HG02763 (cell line): Measurements from ENCODE around the gene GTPBP1.

Source experiments
- ATAC-seq: cut with Tn5 transposase; IDR thresholded peaks from one replicate; pipeline ENCODE4 v1.9.1; 2021; ENCODE audit warnings: mild to moderate bottlenecking, moderate library complexity; ENCODE audit not compliant: unreplicated experiment

The GTPBP1 gene

DNA sequence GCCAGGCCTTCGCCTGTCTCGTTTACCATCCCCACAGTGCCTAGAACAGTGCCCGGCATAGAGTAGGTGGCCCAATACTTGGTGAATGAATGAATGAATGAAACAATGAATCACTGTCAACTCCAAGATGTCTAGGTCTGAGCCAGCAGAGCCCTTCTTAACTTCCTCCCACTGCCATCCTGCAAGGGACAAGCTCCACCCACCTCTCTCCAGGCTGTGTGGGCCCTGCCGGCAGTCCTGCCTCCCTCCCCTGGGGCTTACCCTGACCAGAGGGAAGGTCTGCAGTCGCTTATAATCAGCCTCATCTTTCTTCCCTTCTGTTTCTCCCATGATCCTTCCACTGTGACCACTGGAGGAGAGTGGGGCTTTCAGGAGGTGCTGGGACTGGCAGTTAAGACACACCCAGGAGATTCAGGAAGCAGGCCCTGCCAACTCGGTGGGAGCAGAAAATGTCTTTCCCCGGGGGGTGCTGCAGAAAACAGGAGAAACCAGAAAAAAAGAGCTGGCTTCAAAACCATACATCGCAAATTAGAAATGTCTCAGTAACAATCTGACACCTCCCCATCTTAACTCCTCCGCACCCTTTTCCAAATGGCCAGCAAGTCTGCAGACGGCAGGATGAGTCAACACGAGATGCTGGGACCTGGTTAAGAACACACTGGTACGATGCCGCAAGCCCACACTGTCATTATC is 76.8 kb downstream of the GTPBP1 start:
- no peak for ATAC-seq
